Endothelial cell of umbilical vein (primary cell): ENCODE data around the gene SCAI. TPM values are rescaled to one million over a fixed set of nuclear protein-coding genes. Genes with fewer than 3 reads are reported as not detected.
"Not testable (repeated sequence)": the region's sequence is repeated elsewhere in the genome, so short reads cannot be mapped to it uniquely, and the experiment has no call there.

ENCODE experiments used
- BruUV-seq: library from RNA; stranded (reverse); fragments of 400-500 nt; replicated peaks from 2 replicates; lab custom pipeline; 2021; lab: Mats Ljungman, UMichigan
- CTCF ChIA-PET: fragments of 300-600, 350-600 bp; sonication (Branson Sonifier 250); formaldehyde crosslinking; loops from one replicate; lab custom pipeline; 2021; ENCODE audit warnings: antibody characterized with exemption, inconsistent platforms; lab: Charles Lee
- POLR2A ChIA-PET: fragments of 300-600, 350-600 bp; sonication (Branson Sonifier 250); formaldehyde crosslinking; loops from one replicate; lab custom pipeline; 2021; ENCODE audit warnings: antibody characterized with exemption, inconsistent platforms; lab: Charles Lee
- DNase-seq: peaks from one replicate; pipeline ENCODE4 v3.0.0-alpha.2; 2011; ENCODE audit warnings: low read depth, low spot score
- FAIRE-seq: peaks from 2 replicates; lab custom pipeline; 2011; peaks lifted over from hg19 to GRCh38; lab: Jason Lieb, UNC
- H2AFZ ChIP-seq: 2 replicates; pipeline ENCODE4 v1.6.0; 2012; ENCODE audit warnings: low read depth, low read length, control low read depth, inconsistent platforms
- H3K27ac ChIP-seq: 2 replicates; pipeline ENCODE4 v1.5.1; 2011; ENCODE audit warnings: low read depth, mild to moderate bottlenecking, control low read depth, low read length, moderate library complexity; ENCODE audit not compliant: insufficient read depth
- H3K27me3 ChIP-seq, 2 experiments: 2 replicates each; pipeline versions ENCODE4 v1.6.0 to v1.6.1; 2011; ENCODE audit warnings: low read length in 2 of 2, mixed read lengths in 1 of 2; ENCODE audit not compliant: control insufficient read depth in 2 of 2, insufficient read depth in 2 of 2
- H3K36me3 ChIP-seq, 2 experiments: 2 replicates in 1 of 2; 3 replicates in 1 of 2; pipeline ENCODE4 v1.5.1; 2011; ENCODE audit warnings: low read length in 2 of 2, mild to moderate bottlenecking in 1 of 2, moderate library complexity in 1 of 2; ENCODE audit not compliant: control insufficient read depth in 2 of 2, insufficient read depth in 2 of 2; ENCODE audit errors: extremely low read depth in 1 of 2
- H3K4me1 ChIP-seq: 3 replicates; pipeline ENCODE4 v1.5.1; 2011; ENCODE audit warnings: mild to moderate bottlenecking, low read length; ENCODE audit not compliant: control insufficient read depth, insufficient read depth; ENCODE audit errors: extremely low read depth
- H3K4me2 ChIP-seq: 2 replicates; pipeline ENCODE4 v1.6.1; 2011; ENCODE audit warnings: low read length, control low read depth, mixed read lengths; ENCODE audit not compliant: insufficient read depth
- H3K4me3 ChIP-seq, 3 experiments: fragments of 200-600 bp in 1 of 3; sonication (generic), shearing (Covaris generic) in 1 of 3; replicated peaks in 1 of 3; 2 replicates each; pipeline ENCODE4 v1.5.1; 2011 to 2016; ENCODE audit warnings: control low read depth in 3 of 3, low read length in 3 of 3, mild to moderate bottlenecking in 2 of 3, inconsistent platforms in 1 of 3, low read depth in 1 of 3, moderate library complexity in 1 of 3; ENCODE audit not compliant: insufficient read depth in 1 of 3
- H3K79me2 ChIP-seq: 2 replicates; pipeline ENCODE4 v1.6.0; 2012; ENCODE audit warnings: low read length, inconsistent platforms; ENCODE audit not compliant: control insufficient read depth, insufficient read depth
- H3K9ac ChIP-seq: replicated peaks from 2 replicates; pipeline ENCODE3; 2011; ENCODE audit warnings: low read length, control low read depth; ENCODE audit not compliant: insufficient read depth; ENCODE audit errors: extremely low read depth
- H3K9me1 ChIP-seq: replicated peaks from 3 replicates; pipeline ENCODE4 v1.6.0; 2011; ENCODE audit warnings: mild to moderate bottlenecking, low read length; ENCODE audit not compliant: control insufficient read depth, insufficient read depth; ENCODE audit errors: extremely low read depth
- H3K9me3 ChIP-seq: replicated peaks from 2 replicates; pipeline ENCODE4 v1.5.1; 2012; ENCODE audit warnings: low read length, inconsistent platforms; ENCODE audit not compliant: control insufficient read depth, insufficient read depth
- H4K20me1 ChIP-seq: replicated peaks from 2 replicates; pipeline ENCODE3; 2011; ENCODE audit warnings: mild to moderate bottlenecking, low read length; ENCODE audit not compliant: control insufficient read depth, insufficient read depth; ENCODE audit errors: extremely low read depth
- EZH2 ChIP-seq: IDR thresholded peaks from 2 replicates; pipeline ENCODE4 v1.6.1; 2012; ENCODE audit warnings: borderline replicate concordance, low read depth, mild to moderate bottlenecking, moderate library complexity, low read length, inconsistent platforms; ENCODE audit not compliant: severe bottlenecking
- FOS ChIP-seq: IDR thresholded peaks from 2 replicates; pipeline ENCODE4 v1.6.1; 2011; ENCODE audit warnings: mild to moderate bottlenecking, low read length, moderate library complexity, borderline replicate concordance; ENCODE audit not compliant: insufficient read depth
- GATA2 ChIP-seq: IDR thresholded peaks from 2 replicates; pipeline ENCODE4 v1.7.0; 2011; ENCODE audit warnings: low read depth, mild to moderate bottlenecking, moderate library complexity, mixed read lengths, low read length; ENCODE audit not compliant: insufficient read length, insufficient read depth
- JUN ChIP-seq: IDR thresholded peaks from 2 replicates; pipeline ENCODE4 v1.6.1; 2011; ENCODE audit warnings: borderline replicate concordance, low read depth; ENCODE audit not compliant: insufficient read length, insufficient read depth
- MYC ChIP-seq: IDR thresholded peaks from one replicate; pipeline ENCODE4 v1.6.1; 2011; ENCODE audit warnings: mild to moderate bottlenecking, low read depth, low read length
- POLR2A ChIP-seq: IDR thresholded peaks from 2 replicates; pipeline ENCODE4 v1.6.1; 2012; ENCODE audit warnings: low read depth, mild to moderate bottlenecking, control low read depth, low read length
- POLR2AphosphoS5 ChIP-seq: IDR thresholded peaks from 2 replicates; pipeline ENCODE4 v1.6.1; 2012; ENCODE audit warnings: low read depth, mild to moderate bottlenecking, control low read depth, low read length, moderate library complexity; ENCODE audit not compliant: insufficient read depth
- dilution Hi-C: fragments of 300-500 bp; cut with MboI; formaldehyde crosslinking; loops from one replicate; pipeline ENCODE4 v1.15.0; 2019; ENCODE audit warnings: low sequenced_read_pairs; ENCODE audit not compliant: extremely low pct_ligation_motif_present
- intact Hi-C: fragments of 100-400 bp; cut with micrococcal nuclease; formaldehyde crosslinking; loops from one replicate; pipeline ENCODE4 v1.10.0; 2022
- polyA plus RNA-seq, 4 experiments: library from polyadenylated mRNA; depleted of rRNA in 3 of 4; stranded (reverse) in 3 of 4; unstranded in 1 of 4; fragments of >200 nt; gene quantifications; 2 replicates each; pipeline versions ENCODE4 v1.2.1 to v1.2.3, GENCODE V29; 2011 to 2012; ENCODE audit warnings: missing spikeins in 1 of 4
- total RNA-seq: library from RNA; stranded (reverse); gene quantifications from 2 replicates; pipeline ENCODE4 v1.2.3, GENCODE V29; 2021
- TF ChIP-seq, protein P1 (sequence below): IDR thresholded peaks from 2 replicates; pipeline ENCODE4 v1.6.1; 2011; ENCODE audit not compliant: insufficient read depth, insufficient read length
- TF ChIP-seq, protein P2 (sequence below), 2 donors: IDR thresholded peaks; 1 replicate in 1 of 2; 2 replicates in 1 of 2; pipeline ENCODE4 v1.5.1; 2011; ENCODE audit warnings: low read length in 2 of 2, mild to moderate bottlenecking in 2 of 2, moderate library complexity in 2 of 2, control low read depth in 1 of 2, inconsistent platforms in 1 of 2, low read depth in 1 of 2; ENCODE audit not compliant: insufficient read depth in 1 of 2; ENCODE audit errors: extremely low read depth in 1 of 2

The SCAI gene
- total and polyA plus RNA-seq, 2 donors (not counting 3 experiments of a cell fraction or from before 2014, with no cell fraction given), result 2.0 to 9.3 TPM

DNA sequence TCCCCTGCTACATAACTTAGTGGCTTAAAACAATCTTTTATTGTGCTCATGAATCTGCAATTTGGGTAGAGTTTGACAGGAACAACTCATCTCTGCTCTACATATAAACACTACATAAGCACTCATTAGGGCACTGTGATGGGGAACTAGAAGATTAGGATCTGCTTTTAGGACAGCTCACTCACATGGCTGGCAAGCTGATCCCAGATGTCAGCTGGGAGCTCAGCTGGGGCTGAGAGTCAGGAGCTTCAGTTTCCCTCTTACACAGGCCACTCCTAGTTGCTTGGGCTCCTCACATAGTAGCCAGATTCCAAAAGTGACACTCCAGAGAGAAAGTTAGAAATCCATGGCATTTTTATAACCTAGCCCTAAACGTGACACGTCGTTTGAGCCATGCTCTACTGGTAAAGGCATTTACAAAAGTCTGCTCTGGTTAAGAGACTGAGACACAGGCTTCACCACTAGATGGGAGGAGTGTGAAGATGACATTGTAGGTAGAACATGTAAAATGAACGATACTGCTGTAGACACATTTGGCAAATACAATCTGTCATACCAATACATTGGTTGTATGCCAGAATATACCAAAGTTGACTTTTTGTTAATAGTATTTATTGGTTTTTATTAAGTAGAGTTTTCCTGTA lies 23.6 kb downstream of the SCAI start:
- no peak overlapping the region for H2AFZ ChIP-seq

DNA sequence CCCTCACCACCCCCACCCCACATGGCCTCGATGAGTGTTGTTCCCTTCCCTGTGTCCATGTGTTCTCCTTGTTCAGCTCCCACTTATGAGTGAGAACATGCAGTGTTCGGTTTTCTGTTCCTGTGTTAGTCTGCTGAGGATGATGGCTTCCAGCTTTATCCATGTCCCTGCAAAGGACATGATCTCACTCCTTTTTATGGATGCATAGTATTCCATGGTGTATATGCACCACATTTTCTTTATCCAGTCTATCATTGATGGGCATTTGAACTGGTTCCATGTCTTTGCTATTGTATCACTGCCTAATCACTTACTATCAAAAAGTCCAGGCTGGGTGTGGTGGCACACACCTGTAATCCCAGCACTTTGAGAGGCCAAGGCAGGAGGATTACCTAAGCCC lies 24.6 kb downstream of the SCAI start:
- H3K27ac ChIP-seq, H3K4me2 ChIP-seq, H3K79me2 ChIP-seq, H3K9me1 ChIP-seq, CTCF ChIA-PET, POLR2A ChIA-PET, H3K9ac ChIP-seq, H2AFZ ChIP-seq, dilution Hi-C loops, H3K9me3 ChIP-seq, intact Hi-C loops, H3K4me1 ChIP-seq, FAIRE-seq, H3K27me3 ChIP-seq, H3K36me3 ChIP-seq, H4K20me1 ChIP-seq, BruUV-seq, H3K4me3 ChIP-seq, DNase-seq: not testable (repeated sequence)

More for the DNA sequence above, 23.6 kb downstream of the SCAI start:
- DNase-seq (no peak), FAIRE-seq (no peak)
- intact Hi-C loops (no loop called here), dilution Hi-C loops (no loop called here)
- ChIA-PET POLR2A (interaction anchor here (0.5 kb wide), 1 partner anchor 11 kb away, joined by 5 read pairs; no protein-coding TSS in a partner anchor), CTCF (no interaction called here)
- no peak overlapping the region for H3K9ac ChIP-seq
- no TSS peak for BruUV-seq
- H3K27me3 ChIP-seq, result no peaks in the 10 kb centered on the region
- no peaks in the 10 kb centered on the region for H3K4me1 ChIP-seq
- H3K36me3 ChIP-seq, result no peaks in the 10 kb centered on the region
- no peaks in the 10 kb centered on the region for H3K79me2 ChIP-seq
- H3K4me2 ChIP-seq, result no peak overlapping the region
- H3K4me3 ChIP-seq, result no peak overlapping the region
- no peaks in the 10 kb centered on the region for H4K20me1 ChIP-seq
- TF ChIP-seq, protein P1, sequence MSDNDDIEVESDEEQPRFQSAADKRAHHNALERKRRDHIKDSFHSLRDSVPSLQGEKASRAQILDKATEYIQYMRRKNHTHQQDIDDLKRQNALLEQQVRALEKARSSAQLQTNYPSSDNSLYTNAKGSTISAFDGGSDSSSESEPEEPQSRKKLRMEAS, result no peak
- TF ChIP-seq POLR2AphosphoS5, result no peak
- no peak for TF ChIP-seq JUN
- TF ChIP-seq MYC, result no peak
- TF ChIP-seq POLR2A, result no peak
- TF ChIP-seq FOS, result no peak
- no peak for TF ChIP-seq GATA2
- TF ChIP-seq, protein P2, sequence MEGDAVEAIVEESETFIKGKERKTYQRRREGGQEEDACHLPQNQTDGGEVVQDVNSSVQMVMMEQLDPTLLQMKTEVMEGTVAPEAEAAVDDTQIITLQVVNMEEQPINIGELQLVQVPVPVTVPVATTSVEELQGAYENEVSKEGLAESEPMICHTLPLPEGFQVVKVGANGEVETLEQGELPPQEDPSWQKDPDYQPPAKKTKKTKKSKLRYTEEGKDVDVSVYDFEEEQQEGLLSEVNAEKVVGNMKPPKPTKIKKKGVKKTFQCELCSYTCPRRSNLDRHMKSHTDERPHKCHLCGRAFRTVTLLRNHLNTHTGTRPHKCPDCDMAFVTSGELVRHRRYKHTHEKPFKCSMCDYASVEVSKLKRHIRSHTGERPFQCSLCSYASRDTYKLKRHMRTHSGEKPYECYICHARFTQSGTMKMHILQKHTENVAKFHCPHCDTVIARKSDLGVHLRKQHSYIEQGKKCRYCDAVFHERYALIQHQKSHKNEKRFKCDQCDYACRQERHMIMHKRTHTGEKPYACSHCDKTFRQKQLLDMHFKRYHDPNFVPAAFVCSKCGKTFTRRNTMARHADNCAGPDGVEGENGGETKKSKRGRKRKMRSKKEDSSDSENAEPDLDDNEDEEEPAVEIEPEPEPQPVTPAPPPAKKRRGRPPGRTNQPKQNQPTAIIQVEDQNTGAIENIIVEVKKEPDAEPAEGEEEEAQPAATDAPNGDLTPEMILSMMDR (IDR thresholded peaks at IDR 0.05; ENCODE audit: extremely low read depth in 1 of 2, insufficient read depth in 1 of 2, low read depth in 1 of 2, low read length in 2 of 2), result no peak
- no peak for TF ChIP-seq EZH2
- no peaks in the 10 kb centered on the region for H3K9me1 ChIP-seq
- no peak overlapping the region for H3K27ac ChIP-seq
- no peaks in the 10 kb centered on the region for H3K9me3 ChIP-seq
